Naive thymus-derived CD4-positive, alpha-beta T cell (primary cell): Measurements from ENCODE around the gene SPATA6L. TPM values are rescaled to one million over a fixed set of nuclear protein-coding genes. Genes with fewer than 3 reads are reported as not detected.

Experiments used
- ATAC-seq: fragments of 150-1000 bp; cut with Tn5 transposase; 2 replicates; pipeline ENCODE4 v1.10.0; 2021; ENCODE audit warnings: mild to moderate bottlenecking, moderate library complexity
- CTCF ChIA-PET: fragments of 350-600 bp; sonication (Branson Sonifier 250); formaldehyde crosslinking; loops from one replicate; lab custom pipeline; 2021; ENCODE audit warnings: antibody characterized with exemption; lab: Charles Lee
- POLR2A ChIA-PET: fragments of 350-600 bp; sonication (Branson Sonifier 250); formaldehyde crosslinking; loops from one replicate; lab custom pipeline; 2021; ENCODE audit warnings: antibody characterized with exemption, inconsistent platforms; lab: Charles Lee
- DNase-seq, 9 donors: peaks; one replicate each; pipeline versions ENCODE4 v3.0.0 to v3.0.0-alpha.2; 2020 to 2022; ENCODE audit warnings: mixed read lengths in 1 of 9
- H3K27ac ChIP-seq: one replicate; pipeline ENCODE4 v1.7.0; 2013; ENCODE audit warnings: mild to moderate bottlenecking, low read depth, low read length, moderate library complexity
- H3K27me3 ChIP-seq, 2 donors: one replicate each; pipeline ENCODE4 v1.7.0; 2013; ENCODE audit warnings: low read length in 2 of 2, mild to moderate bottlenecking in 2 of 2, moderate library complexity in 2 of 2; ENCODE audit not compliant: control insufficient read depth in 2 of 2, insufficient read depth in 2 of 2
- H3K36me3 ChIP-seq, 3 experiments: 1 replicate in 2 of 3; 2 replicates in 1 of 3; pipeline ENCODE4 v1.7.0; 2013; ENCODE audit warnings: low read length in 3 of 3, mild to moderate bottlenecking in 3 of 3, moderate library complexity in 1 of 3; ENCODE audit not compliant: insufficient read depth in 3 of 3, control insufficient read depth in 2 of 3
- H3K4me1 ChIP-seq, 2 donors: one replicate each; pipeline ENCODE4 v1.7.0; 2013; ENCODE audit warnings: low read length in 2 of 2, mild to moderate bottlenecking in 2 of 2, moderate library complexity in 1 of 2; ENCODE audit not compliant: control insufficient read depth in 2 of 2, insufficient read depth in 2 of 2
- H3K4me3 ChIP-seq: 2 replicates; pipeline ENCODE4 v1.7.0; 2013; ENCODE audit warnings: mild to moderate bottlenecking, low read length
- H3K9me3 ChIP-seq, 3 experiments: 1 replicate in 2 of 3; 2 replicates in 1 of 3; pipeline ENCODE4 v1.7.0; 2013; ENCODE audit warnings: low read length in 3 of 3; ENCODE audit not compliant: control insufficient read depth in 2 of 3
- H3K27ac Mint-ChIP-seq, 9 donors: one replicate each; pipeline ENCODE4 v1.8.0; 2020 to 2022; ENCODE audit warnings: mixed read lengths in 9 of 9, mild to moderate bottlenecking in 8 of 9, moderate library complexity in 5 of 9, inconsistent platforms in 2 of 9
- H3K27me3 Mint-ChIP-seq, 5 donors: one replicate each; pipeline ENCODE4 v1.8.0; 2021 to 2022; ENCODE audit warnings: mixed read lengths in 5 of 5, mild to moderate bottlenecking in 1 of 5
- H3K36me3 Mint-ChIP-seq, 5 donors: one replicate each; pipeline ENCODE4 v1.8.0; 2020 to 2022; ENCODE audit warnings: mixed read lengths in 5 of 5, mild to moderate bottlenecking in 3 of 5, inconsistent platforms in 1 of 5
- H3K4me1 Mint-ChIP-seq, 7 donors: one replicate each; pipeline ENCODE4 v1.8.0; 2020 to 2022; ENCODE audit warnings: mixed read lengths in 7 of 7, mild to moderate bottlenecking in 3 of 7, inconsistent platforms in 1 of 7
- H3K4me3 Mint-ChIP-seq, 10 donors: one replicate each; pipeline ENCODE4 v1.8.0; 2020 to 2022; ENCODE audit warnings: mild to moderate bottlenecking in 10 of 10, mixed read lengths in 10 of 10, moderate library complexity in 6 of 10, inconsistent platforms in 2 of 10
- H3K9me3 Mint-ChIP-seq, 11 donors: one replicate each; pipeline ENCODE4 v1.8.0; 2020 to 2022; ENCODE audit warnings: mixed read lengths in 11 of 11, mild to moderate bottlenecking in 4 of 11, inconsistent platforms in 1 of 11, moderate library complexity in 1 of 11
- intact Hi-C, 2 donors: fragments of 100-400 bp; cut with micrococcal nuclease; formaldehyde crosslinking; loops; one replicate each; pipeline ENCODE4 v1.15.1; 2023
- polyA plus RNA-seq, 2 donors: library from polyadenylated mRNA; unstranded; fragments of 300-500 nt; fragmentation: Illumina TruSeq; gene quantifications; one replicate each; pipeline ENCODE4 v1.2.3, GENCODE V29; 2021
- total RNA-seq, 6 experiments: library from RNA in 5 of 6; stranded (reverse) in 5 of 6; gene quantifications; 1 replicate in 5 of 6; 2 replicates in 1 of 6; pipeline ENCODE4 v1.2.3 and lab custom pipeline; 2021 to 2026

The SPATA6L gene
- total and polyA plus RNA-seq, 7 experiments from 2014 or later: 0.40 to 9.2 (median 4.1) TPM

DNA sequence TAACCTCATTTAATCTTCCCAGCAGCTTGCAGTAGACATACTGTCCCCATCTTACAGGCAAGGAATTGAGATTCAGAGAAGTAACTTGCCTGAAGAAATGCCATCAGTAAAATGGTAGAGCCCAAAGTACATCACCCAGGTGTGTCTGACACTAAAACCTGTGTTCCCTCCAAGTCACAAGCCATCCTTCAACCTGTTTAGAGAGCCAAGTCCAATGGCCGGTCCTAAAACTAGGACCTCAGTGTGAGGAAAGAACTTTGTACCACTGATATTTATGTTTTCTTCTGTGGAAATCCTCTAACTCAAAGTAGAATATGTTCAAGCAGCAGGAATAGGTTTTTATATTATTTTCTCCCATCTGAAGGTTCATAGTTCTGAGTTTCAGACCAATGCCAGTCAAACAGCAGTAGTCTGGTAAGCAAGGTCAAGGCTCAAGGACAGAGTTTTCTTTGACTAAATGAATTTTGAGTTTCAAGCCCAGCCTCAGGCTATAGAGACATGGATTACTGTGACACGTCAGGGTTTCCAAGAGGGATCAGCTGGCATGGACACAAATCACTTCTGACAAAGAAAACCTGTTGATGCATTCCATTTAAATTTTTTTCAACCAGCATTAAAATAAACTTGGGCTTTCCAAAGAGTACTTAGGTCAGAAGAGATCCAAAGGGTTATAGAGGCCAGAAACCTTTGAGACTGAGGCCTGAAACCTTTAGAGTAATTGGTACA, 85.1 kb downstream of the SPATA6L start:
- peaks cover 0 to 21% (median 0%) of the 10 kb centered on the region in 5 donors for H3K36me3 Mint-ChIP-seq
- no peak overlapping the region for H3K4me3 Mint-ChIP-seq
- Histone ChIP-seq H3K4me1 (no peaks in the 10 kb centered on the region), H3K9me3 (no peaks in the 10 kb centered on the region), H3K4me3 (no peak overlapping the region), H3K36me3 (no peaks in the 10 kb centered on the region), H3K27me3 (no peaks in the 10 kb centered on the region), H3K27ac (no peak overlapping the region)
- H3K27ac Mint-ChIP-seq: no peak overlapping the region
- ATAC-seq (no peak), DNase-seq (no peak)
- intact Hi-C loops: no loop called here
- peaks cover 0 to 5% (median 5%) of the 10 kb centered on the region in 7 donors for H3K4me1 Mint-ChIP-seq
- ChIA-PET CTCF (interaction anchor here (0.6 to 1.1 kb wide), 2 partner anchors 24 to 35 kb away, joined by 3 to 4 read pairs; no protein-coding TSS in a partner anchor), POLR2A (interaction anchor here (0.7 to 1.4 kb wide), 3 partner anchors 8 to 15 kb away, joined by 3 to 4 read pairs (median 4); no protein-coding TSS in a partner anchor)
- H3K9me3 Mint-ChIP-seq: peaks cover 0 to 4% (median 0%) of the 10 kb centered on the region in 11 donors
- H3K27me3 Mint-ChIP-seq: no peaks in the 10 kb centered on the region

DNA sequence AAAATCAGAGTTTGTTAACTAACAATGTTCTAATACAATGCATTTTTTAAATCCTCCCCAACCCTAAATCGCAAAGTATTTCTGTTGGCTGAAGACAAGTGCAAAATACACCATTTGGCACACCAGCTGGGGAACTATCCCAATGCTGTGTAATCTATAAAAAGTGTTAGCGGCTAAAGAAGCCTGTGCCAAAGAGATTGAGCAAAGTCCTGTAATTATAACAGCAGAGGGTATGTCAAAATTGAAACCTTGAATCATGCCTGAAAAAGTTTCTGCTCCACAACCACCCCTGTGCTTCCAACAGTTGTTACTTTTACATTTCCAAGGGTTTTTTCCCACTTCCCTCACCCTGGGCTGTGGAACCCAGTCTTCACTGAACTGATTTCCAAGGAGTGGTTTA, 87.3 kb downstream of the SPATA6L start:
- H3K36me3 Mint-ChIP-seq: peaks cover 0 to 12% (median 0%) of the 10 kb centered on the region in 5 donors
- H3K9me3 Mint-ChIP-seq: peaks cover 0 to 4% (median 0%) of the 10 kb centered on the region in 11 donors
- H3K27ac Mint-ChIP-seq: no peak overlapping the region
- no peaks in the 10 kb centered on the region for H3K27me3 Mint-ChIP-seq
- H3K4me3 Mint-ChIP-seq: no peak overlapping the region
- no peak overlapping the region for H3K27ac ChIP-seq
- ATAC-seq (no peak), DNase-seq (no peak)
- H3K27me3 ChIP-seq: no peaks in the 10 kb centered on the region
- no peaks in the 10 kb centered on the region for H3K9me3 ChIP-seq
- no peaks in the 10 kb centered on the region for H3K36me3 ChIP-seq
- POLR2A ChIA-PET: no interaction called here
- no peaks in the 10 kb centered on the region for H3K4me1 ChIP-seq
- peaks cover 0 to 16% (median 10%) of the 10 kb centered on the region in 7 donors for H3K4me1 Mint-ChIP-seq
- CTCF ChIA-PET: no interaction called here
- intact Hi-C loops: no loop called here
- no peak overlapping the region for H3K4me3 ChIP-seq

DNA sequence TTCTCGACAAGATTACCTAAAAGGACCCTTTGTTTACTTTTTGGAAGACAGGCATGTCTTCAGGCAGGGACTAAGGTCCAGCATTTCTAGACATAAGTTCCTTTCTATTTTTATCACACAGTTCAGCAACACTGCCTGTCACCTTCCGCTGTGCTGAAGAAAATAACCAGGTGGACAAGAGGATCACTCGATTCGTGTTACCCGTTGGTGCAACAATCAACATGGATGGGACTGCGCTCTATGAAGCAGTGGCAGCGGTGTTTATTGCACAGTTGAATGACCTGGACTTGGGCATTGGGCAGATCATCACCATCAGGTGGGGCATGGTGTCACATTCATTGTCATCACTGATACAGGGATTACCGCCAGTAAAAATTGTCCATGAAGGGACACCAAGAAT, 89.8 kb downstream of the SPATA6L start:
- H3K36me3 Mint-ChIP-seq: peaks cover 0 to 9% (median 0%) of the 10 kb centered on the region in 5 donors
- H3K4me1 ChIP-seq: peaks cover 4 to 11% of the 10 kb centered on the region in 2 donors
- intact Hi-C loops: no loop called here
- H3K27ac ChIP-seq: no peak overlapping the region
- no peaks in the 10 kb centered on the region for H3K36me3 ChIP-seq
- peaks cover 0 to 4% (median 0%) of the 10 kb centered on the region in 11 donors for H3K9me3 Mint-ChIP-seq
- no peak overlapping the region for H3K4me3 ChIP-seq
- CTCF ChIA-PET: no interaction called here
- no peak overlapping the region for H3K4me3 Mint-ChIP-seq
- no peaks in the 10 kb centered on the region for H3K27me3 ChIP-seq
- POLR2A ChIA-PET: no interaction called here
- DNase-seq (no peak), ATAC-seq (no peak)
- H3K9me3 ChIP-seq: no peaks in the 10 kb centered on the region
- no peaks in the 10 kb centered on the region for H3K27me3 Mint-ChIP-seq
- H3K4me1 Mint-ChIP-seq: peaks cover 0 to 38% (median 30%) of the 10 kb centered on the region in 7 donors
- H3K27ac Mint-ChIP-seq: no peak overlapping the region

- Histone ChIP-seq H3K9me3 (no peaks in the 10 kb centered on the region), H3K27ac (no peak overlapping the region), H3K27me3 (no peaks in the 10 kb centered on the region), H3K4me3 (no peak overlapping the region), H3K4me1 (peaks cover 4 to 11% of the 10 kb centered on the region in 2 donors), H3K36me3 (no peaks in the 10 kb centered on the region)
- intact Hi-C loops: no loop called here
- peaks cover 0 to 41% (median 30%) of the 10 kb centered on the region in 7 donors for H3K4me1 Mint-ChIP-seq
- H3K9me3 Mint-ChIP-seq: peaks cover 0 to 4% (median 0%) of the 10 kb centered on the region in 11 donors
- H3K36me3 Mint-ChIP-seq: peaks cover 0 to 9% (median 0%) of the 10 kb centered on the region in 5 donors
- ChIA-PET POLR2A (no interaction called here), CTCF (no interaction called here)
- no peak overlapping the region for H3K27ac Mint-ChIP-seq
- no peaks in the 10 kb centered on the region for H3K27me3 Mint-ChIP-seq
- DNase-seq (no peak), ATAC-seq (no peak)
- H3K4me3 Mint-ChIP-seq: no peak overlapping the region
Observed at GRCh38 chr9:4575997-4576396, 90.3 kb downstream of the SPATA6L start.

- Histone ChIP-seq H3K27me3 (no peaks in the 10 kb centered on the region), H3K36me3 (no peaks in the 10 kb centered on the region), H3K4me3 (no peak overlapping the region), H3K9me3 (no peaks in the 10 kb centered on the region), H3K27ac (no peak overlapping the region), H3K4me1 (peaks cover 4 to 11% of the 10 kb centered on the region in 2 donors)
- POLR2A ChIA-PET: interaction anchor here (3.0 kb wide), 1 partner anchor 9 kb away, joined by 11 read pairs; no protein-coding TSS in a partner anchor
- DNase-seq: no peak
- H3K27me3 Mint-ChIP-seq: no peaks in the 10 kb centered on the region
- H3K9me3 Mint-ChIP-seq: peaks cover 0 to 4% (median 0%) of the 10 kb centered on the region in 11 donors
- intact Hi-C loops: no loop called here
- peak overlapping the region in 2 of 10 donors; percentile 3 to 33 for H3K4me3 Mint-ChIP-seq
- ATAC-seq: no peak
- CTCF ChIA-PET: no interaction called here
- H3K36me3 Mint-ChIP-seq: peaks cover 0 to 9% (median 0%) of the 10 kb centered on the region in 5 donors
- H3K4me1 Mint-ChIP-seq: peaks cover 0 to 44% (median 32%) of the 10 kb centered on the region in 7 donors
- H3K27ac Mint-ChIP-seq: peak overlapping the region in 4 of 9 donors; percentile 16 to 86 (median 56)
Observed at GRCh38 chr9:4574657-4575243, 91.5 kb downstream of the SPATA6L start.

- H3K4me1 ChIP-seq: peaks cover 4 to 11% of the 10 kb centered on the region in 2 donors
- Mint-ChIP-seq H3K9me3 (peaks cover 0 to 4% (median 0%) of the 10 kb centered on the region in 11 donors), H3K4me1 (peaks cover 0 to 44% (median 32%) of the 10 kb centered on the region in 7 donors), H3K27me3 (no peaks in the 10 kb centered on the region), H3K4me3 (peak overlapping the region in 3 of 10 donors; percentile 21 to 70 (median 61)), H3K27ac (peak overlapping the region in 5 of 9 donors; percentile 4 to 82 (median 59)), H3K36me3 (peaks cover 0 to 4% (median 0%) of the 10 kb centered on the region in 5 donors)
- DNase-seq: no peak
- no peaks in the 10 kb centered on the region for H3K27me3 ChIP-seq
- no peak overlapping the region for H3K27ac ChIP-seq
- ChIA-PET POLR2A (interaction anchor here (0.7 to 3.0 kb wide), 9 partner anchors 8 to 68 kb away, joined by 3 to 11 read pairs (median 4); no protein-coding TSS in a partner anchor), CTCF (interaction anchor here (2.0 kb wide), 1 partner anchor 23 kb away, joined by 7 read pairs; no protein-coding TSS in a partner anchor)
- H3K9me3 ChIP-seq: no peaks in the 10 kb centered on the region
- no peaks in the 10 kb centered on the region for H3K36me3 ChIP-seq
- H3K4me3 ChIP-seq: no peak overlapping the region
- ATAC-seq: no peak
- intact Hi-C loops: no loop called here
Observed at GRCh38 chr9:4573634-4574389, 92.5 kb downstream of the SPATA6L start.
